ENCODE measurements around the gene PARD3B.

The PARD3B gene

GRCh38 chr2:204535356-204535755 lies 9.9 kb upstream of the PARD3B start:
- TF ChIP-seq EZH2 (IDR thresholded peaks at IDR 0.05; ENCODE audit: borderline replicate concordance, low read depth, low read length, severe bottlenecking), result no peak
- no peak for TF ChIP-seq CTCF (IDR thresholded peaks at IDR 0.05; ENCODE audit: borderline replicate concordance, extremely low read depth, low read length, poor library complexity, severe bottlenecking)
- no peaks in the 10 kb centered on the region for H3K79me2 ChIP-seq (ENCODE audit: insufficient read depth, low read length)
- H3K36me3 ChIP-seq (ENCODE audit: insufficient read depth, low read length), result no peaks in the 10 kb centered on the region
- H3K9ac ChIP-seq (ENCODE audit: low read depth, low read length), result no peak overlapping the region
- peaks cover 4% of the 10 kb centered on the region for H3K27me3 ChIP-seq (ENCODE audit: insufficient read depth, low read length, poor library complexity)
- H2AFZ ChIP-seq (ENCODE audit: low read depth, low read length), result no peak overlapping the region
- H3K9me3 ChIP-seq (ENCODE audit: insufficient read depth, low read length, severe bottlenecking), result no peaks in the 10 kb centered on the region
- H3K4me1 ChIP-seq (ENCODE audit: insufficient read depth, low read length), result no peaks in the 10 kb centered on the region
- DNase-seq (no peak), ATAC-seq (ENCODE audit: insufficient read depth, low read depth) (no peak)
- H3K4me2 ChIP-seq (ENCODE audit: insufficient read depth, low read length), result no peak overlapping the region
- no peak overlapping the region for H3K4me3 ChIP-seq (ENCODE audit: low read depth in 1 of 2, low read length in 2 of 2)
- H4K20me1 ChIP-seq (ENCODE audit: insufficient read depth, low read length), result no peaks in the 10 kb centered on the region
- no peak overlapping the region for H3K27ac ChIP-seq (ENCODE audit: low read length)

- Histone ChIP-seq H3K27ac (ENCODE audit: low read length) (no peak overlapping the region), H4K20me1 (ENCODE audit: insufficient read depth, low read length) (no peaks in the 10 kb centered on the region), H3K4me1 (ENCODE audit: insufficient read depth, low read length) (no peaks in the 10 kb centered on the region), H3K36me3 (ENCODE audit: insufficient read depth, low read length) (no peaks in the 10 kb centered on the region), H3K79me2 (ENCODE audit: insufficient read depth, low read length) (no peaks in the 10 kb centered on the region), H3K9me3 (ENCODE audit: insufficient read depth, low read length, severe bottlenecking) (no peaks in the 10 kb centered on the region), H3K4me3 (ENCODE audit: low read depth in 1 of 2, low read length in 2 of 2) (no peak overlapping the region), H2AFZ (ENCODE audit: low read depth, low read length) (no peak overlapping the region), H3K9ac (ENCODE audit: low read depth, low read length) (no peak overlapping the region), H3K27me3 (ENCODE audit: insufficient read depth, low read length, poor library complexity) (peaks cover 4% of the 10 kb centered on the region), H3K4me2 (ENCODE audit: insufficient read depth, low read length) (no peak overlapping the region)
- TF ChIP-seq EZH2 (IDR thresholded peaks at IDR 0.05; ENCODE audit: borderline replicate concordance, low read depth, low read length, severe bottlenecking), result no peak
- no peak for TF ChIP-seq CTCF (IDR thresholded peaks at IDR 0.05; ENCODE audit: borderline replicate concordance, extremely low read depth, low read length, poor library complexity, severe bottlenecking)
- no peak for DNase-seq
- ATAC-seq (ENCODE audit: insufficient read depth, low read depth), result no peak
Measured at GRCh38 chr2:204535764-204536163, 9.5 kb upstream of the PARD3B start.

- Histone ChIP-seq H3K4me2 (ENCODE audit: insufficient read depth, low read length) (no peak overlapping the region), H3K9ac (ENCODE audit: low read depth, low read length) (no peak overlapping the region), H4K20me1 (ENCODE audit: insufficient read depth, low read length) (no peaks in the 10 kb centered on the region), H3K4me1 (ENCODE audit: insufficient read depth, low read length) (no peaks in the 10 kb centered on the region), H3K27ac (ENCODE audit: low read length) (no peak overlapping the region), H3K36me3 (ENCODE audit: insufficient read depth, low read length) (no peaks in the 10 kb centered on the region), H3K79me2 (ENCODE audit: insufficient read depth, low read length) (no peaks in the 10 kb centered on the region), H3K9me3 (ENCODE audit: insufficient read depth, low read length, severe bottlenecking) (no peaks in the 10 kb centered on the region), H2AFZ (ENCODE audit: low read depth, low read length) (no peak overlapping the region), H3K27me3 (ENCODE audit: insufficient read depth, low read length, poor library complexity) (peaks cover 4% of the 10 kb centered on the region), H3K4me3 (ENCODE audit: low read depth in 1 of 2, low read length in 2 of 2) (no peak overlapping the region)
- DNase-seq (no peak), ATAC-seq (ENCODE audit: insufficient read depth, low read depth) (no peak)
- no peak for TF ChIP-seq CTCF (IDR thresholded peaks at IDR 0.05; ENCODE audit: borderline replicate concordance, extremely low read depth, low read length, poor library complexity, severe bottlenecking)
- TF ChIP-seq EZH2 (IDR thresholded peaks at IDR 0.05; ENCODE audit: borderline replicate concordance, low read depth, low read length, severe bottlenecking), result no peak
Measured at GRCh38 chr2:204538182-204539018, 6.9 kb upstream of the PARD3B start.

Data from DND-41 (cell line).